GM06990 (cell line): ENCODE measurements around the gene NDST1.

Experiments used
- DNase-seq: peaks from one replicate; pipeline ENCODE4 v3.0.0-alpha.2; 2011; ENCODE audit not compliant: insufficient read length; ENCODE audit errors: extremely low read depth
- H3K27me3 ChIP-seq: replicated peaks from 2 replicates; pipeline ENCODE4 v1.6.0; 2011; ENCODE audit warnings: low read length; ENCODE audit not compliant: control insufficient read depth, insufficient read depth
- H3K36me3 ChIP-seq: 2 replicates; pipeline ENCODE4 v1.5.1; 2011; ENCODE audit warnings: low read length; ENCODE audit not compliant: control insufficient read depth, insufficient read depth
- H3K4me3 ChIP-seq: replicated peaks from 2 replicates; pipeline ENCODE4 v1.5.1; 2011; ENCODE audit warnings: low read depth, mild to moderate bottlenecking, control low read depth, low read length
- TF ChIP-seq, protein P1 (sequence below): IDR thresholded peaks from 2 replicates; pipeline ENCODE4 v1.5.1; 2011; ENCODE audit warnings: low read length, control low read depth, mild to moderate bottlenecking, inconsistent platforms; ENCODE audit not compliant: insufficient read depth, poor library complexity, severe bottlenecking

The NDST1 gene

DNA sequence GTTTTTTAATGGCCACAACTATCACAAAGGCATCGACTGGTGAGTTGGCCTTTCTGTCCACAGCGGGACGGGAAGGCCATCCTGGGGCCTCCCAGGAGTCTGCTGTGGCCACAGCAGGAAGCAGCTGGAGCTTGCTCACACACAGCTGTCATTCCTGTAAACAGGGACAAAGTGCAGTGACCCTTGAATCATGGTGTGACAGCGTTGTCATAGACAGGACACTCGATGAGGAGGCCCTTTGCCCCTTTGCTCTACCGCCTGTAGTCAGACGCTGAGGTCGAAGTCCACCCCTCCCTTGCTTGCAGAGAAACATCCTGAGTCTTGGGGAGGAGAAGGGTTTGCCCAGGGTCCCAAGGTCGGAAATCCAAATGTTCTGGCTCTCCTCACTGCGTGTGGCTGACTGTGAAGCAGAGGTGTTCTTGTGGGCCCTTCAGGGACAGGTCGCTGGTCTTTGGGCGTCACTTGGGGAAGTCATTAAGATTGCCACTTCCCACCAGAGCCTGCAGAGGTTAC is 35.1 kb downstream of the NDST1 start:
- Histone ChIP-seq H3K36me3 (peaks cover 28% of the 10 kb centered on the region), H3K4me3 (no peak overlapping the region)

DNA sequence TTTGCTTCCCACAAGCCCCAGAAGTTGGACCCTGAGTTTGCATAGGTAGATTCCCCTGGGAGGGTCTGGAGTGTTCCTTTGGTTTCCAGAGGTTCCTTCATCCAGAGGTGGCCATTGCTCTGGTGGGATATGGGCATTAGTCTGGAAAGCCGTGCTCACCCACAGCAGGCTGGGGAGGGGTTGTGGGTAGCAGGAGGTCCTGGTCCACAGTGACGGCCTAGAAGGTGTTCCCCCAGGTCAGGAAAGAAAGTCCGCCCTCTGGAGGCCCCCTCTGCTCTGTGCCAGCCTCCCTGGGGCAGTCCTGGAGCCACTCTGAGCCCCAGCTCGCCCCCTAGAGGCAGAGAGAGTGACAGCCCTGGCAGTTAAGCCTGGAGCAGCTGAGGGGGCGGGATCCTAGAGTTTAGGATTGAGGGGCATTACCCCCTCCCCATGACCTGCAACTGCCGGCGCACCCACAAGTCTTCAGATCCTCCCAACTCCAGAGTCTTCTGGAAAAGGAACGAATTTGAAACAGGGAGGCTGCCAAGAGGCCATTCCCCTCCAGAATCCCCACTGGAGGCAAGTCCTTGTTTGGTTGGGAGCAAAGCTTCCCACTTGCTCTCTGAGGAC is 36.8 kb downstream of the NDST1 start:
- Histone ChIP-seq H3K4me3 (no peak overlapping the region), H3K36me3 (peaks cover 25% of the 10 kb centered on the region), H3K27me3 (no peaks in the 10 kb centered on the region)
- TF ChIP-seq, protein P1, sequence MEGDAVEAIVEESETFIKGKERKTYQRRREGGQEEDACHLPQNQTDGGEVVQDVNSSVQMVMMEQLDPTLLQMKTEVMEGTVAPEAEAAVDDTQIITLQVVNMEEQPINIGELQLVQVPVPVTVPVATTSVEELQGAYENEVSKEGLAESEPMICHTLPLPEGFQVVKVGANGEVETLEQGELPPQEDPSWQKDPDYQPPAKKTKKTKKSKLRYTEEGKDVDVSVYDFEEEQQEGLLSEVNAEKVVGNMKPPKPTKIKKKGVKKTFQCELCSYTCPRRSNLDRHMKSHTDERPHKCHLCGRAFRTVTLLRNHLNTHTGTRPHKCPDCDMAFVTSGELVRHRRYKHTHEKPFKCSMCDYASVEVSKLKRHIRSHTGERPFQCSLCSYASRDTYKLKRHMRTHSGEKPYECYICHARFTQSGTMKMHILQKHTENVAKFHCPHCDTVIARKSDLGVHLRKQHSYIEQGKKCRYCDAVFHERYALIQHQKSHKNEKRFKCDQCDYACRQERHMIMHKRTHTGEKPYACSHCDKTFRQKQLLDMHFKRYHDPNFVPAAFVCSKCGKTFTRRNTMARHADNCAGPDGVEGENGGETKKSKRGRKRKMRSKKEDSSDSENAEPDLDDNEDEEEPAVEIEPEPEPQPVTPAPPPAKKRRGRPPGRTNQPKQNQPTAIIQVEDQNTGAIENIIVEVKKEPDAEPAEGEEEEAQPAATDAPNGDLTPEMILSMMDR, result peak; percentile 100
- peak; percentile 57 for DNase-seq

More for the DNA sequence above, 35.1 kb downstream of the NDST1 start:
- TF ChIP-seq, protein P1, result no peak
- H3K27me3 ChIP-seq, result no peaks in the 10 kb centered on the region
- no peak for DNase-seq

DNA sequence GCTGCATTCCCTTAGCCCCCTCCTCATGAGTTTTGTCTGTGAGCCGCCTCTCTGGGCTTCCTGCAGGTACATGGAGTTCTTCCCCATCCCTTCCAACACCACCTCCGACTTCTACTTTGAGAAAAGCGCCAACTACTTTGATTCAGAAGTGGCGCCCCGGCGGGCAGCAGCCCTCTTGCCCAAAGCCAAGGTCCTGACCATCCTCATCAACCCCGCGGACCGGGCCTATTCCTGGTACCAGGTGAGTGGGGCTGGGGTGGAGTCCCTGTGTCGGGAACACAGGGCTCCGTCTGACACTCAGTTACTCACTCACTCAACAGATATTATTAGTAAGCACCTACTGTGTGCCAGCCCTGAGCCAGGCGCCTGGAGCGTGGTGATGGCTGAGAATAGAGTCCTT is 37.3 kb downstream of the NDST1 start:
- TF ChIP-seq, protein P1, result no peak
- peaks cover 20% of the 10 kb centered on the region for H3K36me3 ChIP-seq

DNA sequence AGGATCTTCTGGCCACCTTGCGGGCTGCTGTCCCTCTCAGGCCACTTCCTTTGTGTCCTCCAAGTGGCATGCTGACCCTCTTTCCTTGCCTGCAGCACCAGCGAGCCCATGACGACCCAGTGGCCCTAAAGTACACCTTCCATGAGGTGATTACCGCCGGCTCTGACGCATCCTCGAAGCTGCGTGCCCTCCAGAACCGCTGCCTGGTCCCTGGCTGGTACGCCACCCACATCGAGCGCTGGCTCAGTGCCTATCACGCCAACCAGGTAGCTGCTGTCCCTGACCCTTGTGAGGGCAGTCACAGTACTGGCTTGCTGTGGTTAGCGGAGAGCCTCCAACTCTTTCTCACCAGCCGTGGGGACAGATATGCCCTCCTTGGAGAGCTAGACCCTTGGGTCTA is 40.2 kb downstream of the NDST1 start:
- DNase-seq, result no peak
- no peak overlapping the region for H3K4me3 ChIP-seq
- H3K36me3 ChIP-seq, result peaks cover 10% of the 10 kb centered on the region
- H3K27me3 ChIP-seq, result no peaks in the 10 kb centered on the region
- TF ChIP-seq, protein P1, result no peak

More for the DNA sequence above, 37.3 kb downstream of the NDST1 start:
- Histone ChIP-seq H3K4me3 (no peak overlapping the region), H3K27me3 (no peaks in the 10 kb centered on the region)
- DNase-seq, result no peak

DNA sequence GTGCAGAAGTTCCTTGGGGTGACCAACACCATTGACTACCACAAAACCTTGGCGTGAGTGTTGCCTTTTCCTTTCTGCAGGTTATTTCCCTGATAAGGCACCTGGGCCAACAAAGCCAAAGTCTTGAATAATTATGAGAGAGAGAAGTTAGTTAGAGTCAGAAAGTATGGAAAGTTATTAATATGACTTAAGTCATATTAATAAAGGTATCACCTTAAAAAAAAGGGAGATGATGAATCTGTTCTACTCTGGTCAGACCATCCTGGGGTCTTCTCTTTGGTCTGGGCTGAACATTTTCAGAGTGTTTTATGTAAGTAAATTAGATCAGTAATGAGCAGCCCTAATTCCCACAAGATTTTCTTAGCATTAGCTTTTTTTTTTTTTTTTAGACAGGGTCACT is 41.8 kb downstream of the NDST1 start:
- H3K27me3 ChIP-seq, result no peaks in the 10 kb centered on the region
- DNase-seq, result no peak
- no peak overlapping the region for H3K4me3 ChIP-seq
- TF ChIP-seq, protein P1, result no peak
- peaks cover 12% of the 10 kb centered on the region for H3K36me3 ChIP-seq
